ENCODE results near the gene PNPLA7. TPM values are rescaled to one million over a fixed set of nuclear protein-coding genes. Genes with fewer than 3 reads are reported as not detected.

The PNPLA7 gene
- total and polyA plus RNA-seq, 2 of the 4 experiments (the other 2 are of a cell fraction) = under 0.01 to 0.89 TPM

DNA sequence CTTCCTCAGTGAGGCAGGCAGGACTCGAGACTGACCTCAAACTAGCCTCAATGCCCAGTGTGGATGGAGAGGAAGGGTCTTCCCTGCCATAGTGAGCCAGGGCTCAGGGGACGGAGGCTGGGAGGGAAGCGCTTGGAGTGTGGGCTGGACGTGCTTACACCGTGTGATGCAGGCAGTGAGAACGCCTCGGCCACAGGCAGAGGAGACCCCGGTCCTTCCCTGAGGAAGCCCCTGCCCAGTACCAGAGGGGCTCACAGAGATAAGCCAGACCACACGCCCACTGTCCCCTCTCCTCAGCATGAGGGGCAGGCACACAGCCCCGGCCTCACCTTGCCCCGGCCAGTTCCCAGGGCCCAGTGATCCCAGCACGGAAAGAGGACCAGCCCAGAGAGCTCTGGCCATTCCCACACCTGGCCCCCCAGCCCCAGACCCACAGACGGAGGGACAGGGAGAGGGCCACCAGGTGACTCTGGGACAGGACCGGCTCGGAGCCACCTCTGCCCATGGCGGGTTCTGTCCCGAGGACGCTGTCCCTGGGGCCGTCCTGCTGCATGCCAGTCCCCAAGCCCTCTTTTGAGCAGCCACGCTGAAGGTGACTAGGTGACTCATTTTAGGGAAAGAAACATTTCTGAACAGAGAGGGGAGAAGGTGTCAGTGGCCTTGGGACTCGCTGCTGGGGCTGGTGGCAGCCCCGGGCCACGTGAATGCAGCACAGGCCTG is 85.0 kb downstream of the PNPLA7 start:
- no peak overlapping the region for H3K4ac ChIP-seq (ENCODE audit: low read depth, low read length)
- BruUV-seq (replicated peaks) = no TSS peak
- no peaks in the 10 kb centered on the region for H3K79me1 ChIP-seq (ENCODE audit: low read depth in 1 of 2, low read length in 2 of 2)
- no peak overlapping the region for H2BK20ac ChIP-seq (ENCODE audit: low read depth, low read length)
- H2AK5ac ChIP-seq (ENCODE audit: low read depth, low read length) = no peak overlapping the region
- H2BK120ac ChIP-seq (ENCODE audit: low read depth, low read length) = no peak overlapping the region
- ATAC-seq (ENCODE audit: low read depth) = no peak
- intact Hi-C loops (cut with micrococcal nuclease) (no loop called here), in situ Hi-C loops (cut with MboI; ENCODE audit: low sequenced_read_pairs) (no loop called here), dilution Hi-C loops (cut with HindIII; ENCODE audit: low sequenced_read_pairs, unreplicated experiment) (no loop called here)
- no peak overlapping the region for H3K27ac ChIP-seq (ENCODE audit: insufficient read depth, low read length)
- no peaks in the 10 kb centered on the region for H3K9me3 ChIP-seq (ENCODE audit: control insufficient read depth, insufficient read depth, low read length)
- H3K14ac ChIP-seq (replicated peaks; ENCODE audit: low read depth, low read length) = no peak overlapping the region
- no peaks in the 10 kb centered on the region for H3K36me3 ChIP-seq (ENCODE audit: control insufficient read depth, insufficient read depth, low read length)
- no peak overlapping the region for H4K5ac ChIP-seq (ENCODE audit: low read depth, low read length)
- no peaks in the 10 kb centered on the region for H4K20me1 ChIP-seq (ENCODE audit: insufficient read depth, low read length)
- no peak overlapping the region for H2BK5ac ChIP-seq (ENCODE audit: low read depth, low read length, poor library complexity, severe bottlenecking)
- no peak overlapping the region for H3K18ac ChIP-seq (ENCODE audit: low read depth, low read length)
- peaks cover 11% of the 10 kb centered on the region for H3K27me3 ChIP-seq (ENCODE audit: control insufficient read depth, insufficient read depth, low read length)
- ChIA-PET CTCF (interaction anchor here (0.6 kb wide), 1 partner anchor 180 kb away, joined by 3 read pairs; no protein-coding TSS in a partner anchor), POLR2A (ENCODE audit: unreplicated experiment) (no interaction called here)
- H4K91ac ChIP-seq (ENCODE audit: insufficient read depth, low read depth, low read length) = no peak overlapping the region
- no peak overlapping the region for H3K23ac ChIP-seq (ENCODE audit: low read depth, low read length)
- no peak overlapping the region for H2AFZ ChIP-seq (replicated peaks; ENCODE audit: low read length, poor library complexity)
- TF ChIP-seq FOS (IDR thresholded peaks at IDR 0.05; ENCODE audit: low read depth, low read length) = no peak
- TF ChIP-seq SMC3 (IDR thresholded peaks at IDR 0.05; ENCODE audit: low read depth, low read length) = no peak
- H2BK15ac ChIP-seq (ENCODE audit: low read depth, low read length) = no peak overlapping the region
- 38% methylated on average over 2 of the region's 23 CpGs; no CpG with 5 or more reads in 1 of the 2 experiments for whole genome bisulfite sequencing, 2 experiments (ENCODE audit: extremely low coverage in 2 of 2, insufficient read length in 1 of 2)
- H2AK9ac ChIP-seq (replicated peaks; ENCODE audit: low read depth, low read length, poor library complexity) = no peak overlapping the region
- H3K4me2 ChIP-seq (ENCODE audit: low read depth, low read length) = no peak overlapping the region
- no peaks in the 10 kb centered on the region for H3K9me1 ChIP-seq (ENCODE audit: insufficient read depth, low read length)
- no peaks in the 10 kb centered on the region for H3K4me1 ChIP-seq (ENCODE audit: control insufficient read depth, insufficient read depth, low read length)
- H3K56ac ChIP-seq (ENCODE audit: extremely low read depth, insufficient read depth, low read length) = no peak overlapping the region
- no peak overlapping the region for H4K8ac ChIP-seq (ENCODE audit: low read depth in 2 of 2, low read length in 2 of 2)
- H3K9ac ChIP-seq (ENCODE audit: low read depth, low read length) = no peak overlapping the region
- DNase-seq = no peak
- H3K4me3 ChIP-seq (ENCODE audit: insufficient read depth, low read depth, low read length) = no peak overlapping the region

Measured in IMR-90 (cell line).